ENCODE measurements around the gene ATAD5.

DNA sequence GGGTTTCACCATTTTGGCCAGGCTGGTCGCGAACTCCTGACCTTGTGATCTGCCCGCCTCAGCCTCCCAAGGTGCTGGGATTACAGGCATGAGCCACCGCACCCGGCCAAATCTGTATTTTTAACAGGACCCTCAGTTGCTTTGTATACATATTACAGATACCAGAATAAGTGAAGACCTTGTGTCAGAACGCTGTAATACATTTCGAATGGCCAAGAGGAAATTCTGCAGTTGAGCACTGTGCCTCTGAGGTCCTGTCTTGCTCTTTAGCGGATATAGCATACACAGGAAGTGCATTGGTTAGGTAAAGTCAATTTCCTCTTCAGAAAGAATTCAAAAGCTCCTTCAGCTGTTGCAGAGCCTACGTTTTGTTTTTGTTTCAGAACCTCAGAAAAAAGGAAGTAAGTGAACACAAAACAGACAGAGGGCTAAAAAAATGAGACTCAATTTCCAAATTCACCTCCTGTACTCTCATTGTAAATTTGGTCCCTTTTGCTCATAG is 22.9 kb upstream of the ATAD5 start:
- TF ChIP-seq, protein P1, sequence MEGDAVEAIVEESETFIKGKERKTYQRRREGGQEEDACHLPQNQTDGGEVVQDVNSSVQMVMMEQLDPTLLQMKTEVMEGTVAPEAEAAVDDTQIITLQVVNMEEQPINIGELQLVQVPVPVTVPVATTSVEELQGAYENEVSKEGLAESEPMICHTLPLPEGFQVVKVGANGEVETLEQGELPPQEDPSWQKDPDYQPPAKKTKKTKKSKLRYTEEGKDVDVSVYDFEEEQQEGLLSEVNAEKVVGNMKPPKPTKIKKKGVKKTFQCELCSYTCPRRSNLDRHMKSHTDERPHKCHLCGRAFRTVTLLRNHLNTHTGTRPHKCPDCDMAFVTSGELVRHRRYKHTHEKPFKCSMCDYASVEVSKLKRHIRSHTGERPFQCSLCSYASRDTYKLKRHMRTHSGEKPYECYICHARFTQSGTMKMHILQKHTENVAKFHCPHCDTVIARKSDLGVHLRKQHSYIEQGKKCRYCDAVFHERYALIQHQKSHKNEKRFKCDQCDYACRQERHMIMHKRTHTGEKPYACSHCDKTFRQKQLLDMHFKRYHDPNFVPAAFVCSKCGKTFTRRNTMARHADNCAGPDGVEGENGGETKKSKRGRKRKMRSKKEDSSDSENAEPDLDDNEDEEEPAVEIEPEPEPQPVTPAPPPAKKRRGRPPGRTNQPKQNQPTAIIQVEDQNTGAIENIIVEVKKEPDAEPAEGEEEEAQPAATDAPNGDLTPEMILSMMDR (IDR thresholded peaks at IDR 0.05) = no peak
- TF ChIP-seq POLR2A (IDR thresholded peaks at IDR 0.05) = no peak

Measured in adrenal gland (tissue), 5 donors.